ENCODE data around the gene PLXNB2. TPM values are rescaled to one million over a fixed set of nuclear protein-coding genes. Genes with fewer than 3 reads are reported as not detected.

Gene PLXNB2
- total RNA-seq, 1 experiment from 2014 or later: 227 TPM

DNA sequence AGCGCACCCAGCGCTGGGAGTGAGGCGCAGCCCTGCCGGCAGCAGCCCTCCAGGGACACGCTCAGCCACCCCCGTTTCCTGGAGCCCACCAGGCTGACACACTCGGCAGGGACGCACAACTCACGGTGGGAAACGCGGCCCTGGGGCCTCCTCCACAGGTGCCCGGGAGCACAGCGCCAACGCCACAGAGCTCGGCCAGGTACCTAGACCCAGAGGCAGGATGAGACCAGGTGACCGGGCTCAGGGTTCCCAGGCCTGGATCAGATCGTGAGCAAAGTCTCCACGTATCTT is 80.6 kb downstream of the PLXNB2 start:
- CTCF ChIA-PET: no interaction called here
- intact Hi-C loops (cut with micrococcal nuclease; ENCODE audit: unreplicated experiment): no loop called here
- Histone ChIP-seq H3K4me3 (ENCODE audit: low read depth in 2 of 2, low read length in 2 of 2) (no peak overlapping the region), H3K36me3 (ENCODE audit: control insufficient read depth, insufficient read depth, low read length) (no peaks in the 10 kb centered on the region), H3K4me1 (ENCODE audit: control insufficient read depth, insufficient read depth, low read length) (no peaks in the 10 kb centered on the region), H3K27ac (ENCODE audit: low read length) (no peak overlapping the region), H3K27me3 (ENCODE audit: control insufficient read depth, insufficient read depth, low read length) (no peaks in the 10 kb centered on the region), H3K9me3 (ENCODE audit: control insufficient read depth, insufficient read depth, low read depth, low read length) (no peaks in the 10 kb centered on the region)
- BruUV-seq (replicated peaks): no TSS peak
- POLR2A ChIA-PET: no interaction called here
- no peak for ATAC-seq
- DNase-seq (ENCODE audit: low read depth, low spot score): no peak
- in situ Hi-C loops (cut with HindIII; ENCODE audit: low pct_unique_long_range_greater_than_20kb, low sequenced_read_pairs): no loop called here
- TF ChIP-seq SIN3A (IDR thresholded peaks at IDR 0.05; ENCODE audit: borderline replicate concordance, insufficient read depth, low read depth, low read length) (no peak), TCF7L2 (IDR thresholded peaks at IDR 0.05; ENCODE audit: low read depth, low read length) (no peak), POLR2AphosphoS5 (IDR thresholded peaks at IDR 0.05; ENCODE audit: low read depth, low read length) (no peak)
- TF ChIP-seq, protein P1, sequence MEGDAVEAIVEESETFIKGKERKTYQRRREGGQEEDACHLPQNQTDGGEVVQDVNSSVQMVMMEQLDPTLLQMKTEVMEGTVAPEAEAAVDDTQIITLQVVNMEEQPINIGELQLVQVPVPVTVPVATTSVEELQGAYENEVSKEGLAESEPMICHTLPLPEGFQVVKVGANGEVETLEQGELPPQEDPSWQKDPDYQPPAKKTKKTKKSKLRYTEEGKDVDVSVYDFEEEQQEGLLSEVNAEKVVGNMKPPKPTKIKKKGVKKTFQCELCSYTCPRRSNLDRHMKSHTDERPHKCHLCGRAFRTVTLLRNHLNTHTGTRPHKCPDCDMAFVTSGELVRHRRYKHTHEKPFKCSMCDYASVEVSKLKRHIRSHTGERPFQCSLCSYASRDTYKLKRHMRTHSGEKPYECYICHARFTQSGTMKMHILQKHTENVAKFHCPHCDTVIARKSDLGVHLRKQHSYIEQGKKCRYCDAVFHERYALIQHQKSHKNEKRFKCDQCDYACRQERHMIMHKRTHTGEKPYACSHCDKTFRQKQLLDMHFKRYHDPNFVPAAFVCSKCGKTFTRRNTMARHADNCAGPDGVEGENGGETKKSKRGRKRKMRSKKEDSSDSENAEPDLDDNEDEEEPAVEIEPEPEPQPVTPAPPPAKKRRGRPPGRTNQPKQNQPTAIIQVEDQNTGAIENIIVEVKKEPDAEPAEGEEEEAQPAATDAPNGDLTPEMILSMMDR (IDR thresholded peaks at IDR 0.05): no peak
- TF ChIP-seq, protein P2, sequence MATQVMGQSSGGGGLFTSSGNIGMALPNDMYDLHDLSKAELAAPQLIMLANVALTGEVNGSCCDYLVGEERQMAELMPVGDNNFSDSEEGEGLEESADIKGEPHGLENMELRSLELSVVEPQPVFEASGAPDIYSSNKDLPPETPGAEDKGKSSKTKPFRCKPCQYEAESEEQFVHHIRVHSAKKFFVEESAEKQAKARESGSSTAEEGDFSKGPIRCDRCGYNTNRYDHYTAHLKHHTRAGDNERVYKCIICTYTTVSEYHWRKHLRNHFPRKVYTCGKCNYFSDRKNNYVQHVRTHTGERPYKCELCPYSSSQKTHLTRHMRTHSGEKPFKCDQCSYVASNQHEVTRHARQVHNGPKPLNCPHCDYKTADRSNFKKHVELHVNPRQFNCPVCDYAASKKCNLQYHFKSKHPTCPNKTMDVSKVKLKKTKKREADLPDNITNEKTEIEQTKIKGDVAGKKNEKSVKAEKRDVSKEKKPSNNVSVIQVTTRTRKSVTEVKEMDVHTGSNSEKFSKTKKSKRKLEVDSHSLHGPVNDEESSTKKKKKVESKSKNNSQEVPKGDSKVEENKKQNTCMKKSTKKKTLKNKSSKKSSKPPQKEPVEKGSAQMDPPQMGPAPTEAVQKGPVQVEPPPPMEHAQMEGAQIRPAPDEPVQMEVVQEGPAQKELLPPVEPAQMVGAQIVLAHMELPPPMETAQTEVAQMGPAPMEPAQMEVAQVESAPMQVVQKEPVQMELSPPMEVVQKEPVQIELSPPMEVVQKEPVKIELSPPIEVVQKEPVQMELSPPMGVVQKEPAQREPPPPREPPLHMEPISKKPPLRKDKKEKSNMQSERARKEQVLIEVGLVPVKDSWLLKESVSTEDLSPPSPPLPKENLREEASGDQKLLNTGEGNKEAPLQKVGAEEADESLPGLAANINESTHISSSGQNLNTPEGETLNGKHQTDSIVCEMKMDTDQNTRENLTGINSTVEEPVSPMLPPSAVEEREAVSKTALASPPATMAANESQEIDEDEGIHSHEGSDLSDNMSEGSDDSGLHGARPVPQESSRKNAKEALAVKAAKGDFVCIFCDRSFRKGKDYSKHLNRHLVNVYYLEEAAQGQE (IDR thresholded peaks at IDR 0.05; ENCODE audit: insufficient read depth in 1 of 2, low read depth in 2 of 2, low read length in 1 of 2): no peak

DNA sequence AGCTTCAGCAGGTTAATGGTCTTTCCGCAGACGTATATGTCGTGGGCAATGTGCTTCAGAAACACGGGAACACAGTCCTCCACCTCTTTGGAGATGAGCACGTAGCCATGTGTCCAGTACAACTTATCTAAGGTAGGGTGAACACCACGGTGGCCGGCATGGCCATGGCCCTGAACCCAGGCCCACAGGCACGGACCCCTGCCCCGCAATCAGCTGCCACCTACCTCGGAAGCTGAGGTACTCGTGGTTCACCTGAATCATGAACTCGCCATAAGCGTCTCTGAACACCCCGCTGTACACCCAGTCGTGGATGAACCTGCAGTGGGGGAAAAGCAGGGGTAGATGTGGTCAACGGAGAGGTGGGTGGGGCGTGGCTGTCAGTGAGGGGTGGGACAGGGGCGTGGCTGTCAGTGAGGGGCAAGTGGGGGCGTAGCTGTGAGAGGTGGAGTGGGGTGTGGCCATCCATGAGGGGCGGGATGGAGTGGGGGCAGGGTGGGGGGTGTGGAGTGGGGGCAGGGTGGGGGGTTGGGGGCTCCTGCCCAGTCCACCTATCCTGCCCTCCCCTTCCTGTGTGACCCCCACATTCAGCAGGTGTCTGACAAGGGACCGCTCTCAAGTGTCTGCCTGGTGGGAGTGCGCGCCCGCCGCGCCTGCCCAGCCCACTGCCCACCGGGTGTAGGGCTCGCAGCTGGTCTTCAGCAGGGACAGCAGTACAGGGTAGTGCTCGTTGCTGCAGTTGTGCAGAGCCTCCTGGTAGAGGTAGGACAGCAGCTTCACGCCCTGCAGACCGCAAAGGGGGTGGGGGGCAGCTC is 81.2 kb downstream of the PLXNB2 start:
- Histone ChIP-seq H3K36me3 (ENCODE audit: control insufficient read depth, insufficient read depth, low read length) (no peaks in the 10 kb centered on the region), H3K27ac (ENCODE audit: low read length) (no peak overlapping the region), H3K4me1 (ENCODE audit: control insufficient read depth, insufficient read depth, low read length) (no peaks in the 10 kb centered on the region), H3K9me3 (ENCODE audit: control insufficient read depth, insufficient read depth, low read depth, low read length) (no peaks in the 10 kb centered on the region), H3K4me3 (ENCODE audit: low read depth in 2 of 2, low read length in 2 of 2) (no peak overlapping the region), H3K27me3 (ENCODE audit: control insufficient read depth, insufficient read depth, low read length) (no peaks in the 10 kb centered on the region)
- DNase-seq (ENCODE audit: low read depth, low spot score) (no peak), ATAC-seq (no peak)
- TF ChIP-seq, protein P2 (IDR thresholded peaks at IDR 0.05; ENCODE audit: insufficient read depth in 1 of 2, low read depth in 2 of 2, low read length in 1 of 2): no peak
- TF ChIP-seq POLR2AphosphoS5 (IDR thresholded peaks at IDR 0.05; ENCODE audit: low read depth, low read length): no peak
- no peak for TF ChIP-seq SIN3A (IDR thresholded peaks at IDR 0.05; ENCODE audit: borderline replicate concordance, insufficient read depth, low read depth, low read length)
- TF ChIP-seq, protein P1 (IDR thresholded peaks at IDR 0.05): no peak
- TF ChIP-seq TCF7L2 (IDR thresholded peaks at IDR 0.05; ENCODE audit: low read depth, low read length): no peak
- intact Hi-C loops (cut with micrococcal nuclease; ENCODE audit: unreplicated experiment) (no loop called here), in situ Hi-C loops (cut with HindIII; ENCODE audit: low pct_unique_long_range_greater_than_20kb, low sequenced_read_pairs) (no loop called here)
- POLR2A ChIA-PET: interaction anchor here (0.7 kb wide), 1 partner anchor 415 kb away, joined by 3 read pairs; no protein-coding TSS in a partner anchor
- BruUV-seq (replicated peaks): no TSS peak
- CTCF ChIA-PET: no interaction called here

Data from Panc1 (cell line).